ENCODE results near the gene TMC6. TPM values are rescaled to one million over a fixed set of nuclear protein-coding genes. Genes with fewer than 3 reads are reported as not detected.

TMC6 gene
- total and polyA plus RNA-seq, 2 of the 13 experiments (the other 11 are each of a cell fraction or from before 2014, with no cell fraction given) = 48.4 to 99.1 TPM

DNA sequence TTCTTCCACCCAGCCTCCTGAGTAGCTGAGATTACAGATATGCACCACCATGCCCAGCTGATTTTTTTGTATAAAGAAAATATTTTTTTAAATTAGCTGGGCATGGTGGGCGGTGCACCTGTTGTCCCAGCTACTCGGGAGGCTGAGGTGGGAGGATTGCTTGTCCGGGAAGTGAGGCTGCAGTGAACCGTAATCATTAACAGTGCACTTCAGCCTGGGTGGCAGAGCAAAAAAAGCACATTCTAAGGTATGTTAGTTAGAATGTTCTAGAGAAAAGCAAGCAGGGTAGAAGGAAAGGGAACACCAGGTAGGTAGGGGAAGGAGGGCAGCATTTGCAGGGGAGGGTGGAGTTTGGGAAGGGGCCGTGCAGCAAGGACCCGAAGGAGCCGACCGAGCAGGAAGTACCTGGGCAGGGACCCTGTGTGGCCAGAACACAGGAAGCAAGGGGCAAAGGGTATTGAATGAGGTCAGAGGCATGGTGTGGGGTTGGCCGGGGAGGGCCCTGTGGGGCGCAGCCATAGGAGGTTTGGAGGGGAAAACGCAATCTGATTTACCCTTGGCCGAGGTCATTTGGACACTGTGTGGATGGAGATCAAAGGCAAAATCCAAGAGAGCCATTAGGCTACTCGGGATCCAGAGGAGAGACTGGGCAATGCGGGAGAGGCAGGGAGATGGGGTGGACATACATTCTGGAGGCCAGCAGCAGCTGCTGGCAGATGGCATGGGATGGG lies 19.9 kb upstream of the TMC6 start (continued):
- TF ChIP-seq ZMYM3 (CRISPR knock-in tag; IDR thresholded peaks at IDR 0.05) = peak; percentile 91
- peak; percentile 21; the same call in 1 of the 2 replicates for TF ChIP-seq RXRB (CRISPR knock-in tag; IDR thresholded peaks at IDR 0.05; ENCODE audit: borderline replicate concordance)
- TF ChIP-seq CEBPG (CRISPR knock-in tag; IDR thresholded peaks at IDR 0.05) = no peak
- no peak; the same call in 1 of the 2 replicates for TF ChIP-seq KDM6A (CRISPR knock-in tag; IDR thresholded peaks at IDR 0.05; ENCODE audit: low read depth)
- TF ChIP-seq ZNF205 (CRISPR knock-in tag; IDR thresholded peaks at IDR 0.05) = no peak
- TF ChIP-seq ZNF383 (CRISPR knock-in tag; IDR thresholded peaks at IDR 0.05; ENCODE audit: borderline replicate concordance) = no peak
- TF ChIP-seq PAF1 (CRISPR knock-in tag; IDR thresholded peaks at IDR 0.05) = no peak
- peak; percentile 80 for TF ChIP-seq ZSCAN25 (CRISPR knock-in tag; IDR thresholded peaks at IDR 0.05)
- TF ChIP-seq CENPBD1 (CRISPR knock-in tag; IDR thresholded peaks at IDR 0.05; ENCODE audit: borderline replicate concordance, low read depth) = no peak
- no peak for TF ChIP-seq ZNF468 (CRISPR knock-in tag; IDR thresholded peaks at IDR 0.05)
- no peak for TF ChIP-seq NFIB (CRISPR knock-in tag; IDR thresholded peaks at IDR 0.05; ENCODE audit: borderline replicate concordance)
- TF ChIP-seq NCOA1 (CRISPR knock-in tag; IDR thresholded peaks at IDR 0.05) = no peak
- TF ChIP-seq ZNF772 (CRISPR knock-in tag; IDR thresholded peaks at IDR 0.05) = 0 out of 2 replicates have a peak, but pooled peaks have one; percentile 43
- TF ChIP-seq PHB2 (IDR thresholded peaks at IDR 0.05; ENCODE audit: partially characterized antibody) = no peak
- TF ChIP-seq SP1 (IDR thresholded peaks at IDR 0.05) = no peak
- 0 out of 2 replicates have a peak, but pooled peaks have one; percentile 11 for TF ChIP-seq SP1 (CRISPR knock-in tag; IDR thresholded peaks at IDR 0.05)
- peak; percentile 64 for TF ChIP-seq ELF1 (CRISPR knock-in tag; IDR thresholded peaks at IDR 0.05)
- TF ChIP-seq ZNF790 (CRISPR knock-in tag; IDR thresholded peaks at IDR 0.05; ENCODE audit: borderline replicate concordance) = no peak
- TF ChIP-seq SMC3 (IDR thresholded peaks at IDR 0.05; ENCODE audit: low read length) = no peak
- TF ChIP-seq PBX2 (CRISPR knock-in tag; IDR thresholded peaks at IDR 0.05) = no peak
- no peak for TF ChIP-seq ZNF512 (CRISPR knock-in tag; IDR thresholded peaks at IDR 0.05)
- no peak for TF ChIP-seq NCOR1 (IDR thresholded peaks at IDR 0.05; ENCODE audit: borderline replicate concordance, low read length)
- peak; percentile 57 for TF ChIP-seq PHF21A (CRISPR knock-in tag; IDR thresholded peaks at IDR 0.05)
- no peak for TF ChIP-seq RAD21 (CRISPR knock-in tag; IDR thresholded peaks at IDR 0.05)
- no peak for TF ChIP-seq ZNF143 (CRISPR knock-in tag; IDR thresholded peaks at IDR 0.05)
- TF ChIP-seq PLRG1 (conservative IDR thresholded peaks at IDR 0.05) = no peak
- TF ChIP-seq ZNF883 (CRISPR knock-in tag; IDR thresholded peaks at IDR 0.05; ENCODE audit: not compliant biosample characterization) = no peak
- TF ChIP-seq HHEX (CRISPR knock-in tag; IDR thresholded peaks at IDR 0.05) = no peak
- TF ChIP-seq, protein P1, sequence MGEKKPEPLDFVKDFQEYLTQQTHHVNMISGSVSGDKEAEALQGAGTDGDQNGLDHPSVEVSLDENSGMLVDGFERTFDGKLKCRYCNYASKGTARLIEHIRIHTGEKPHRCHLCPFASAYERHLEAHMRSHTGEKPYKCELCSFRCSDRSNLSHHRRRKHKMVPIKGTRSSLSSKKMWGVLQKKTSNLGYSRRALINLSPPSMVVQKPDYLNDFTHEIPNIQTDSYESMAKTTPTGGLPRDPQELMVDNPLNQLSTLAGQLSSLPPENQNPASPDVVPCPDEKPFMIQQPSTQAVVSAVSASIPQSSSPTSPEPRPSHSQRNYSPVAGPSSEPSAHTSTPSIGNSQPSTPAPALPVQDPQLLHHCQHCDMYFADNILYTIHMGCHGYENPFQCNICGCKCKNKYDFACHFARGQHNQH (CRISPR knock-in tag; IDR thresholded peaks at IDR 0.05) = 0 out of 2 replicates have a peak, but pooled peaks have one; percentile 26
- no peak for TF ChIP-seq SP2 (CRISPR knock-in tag; IDR thresholded peaks at IDR 0.05)
- no peak for TF ChIP-seq ZNF207 (IDR thresholded peaks at IDR 0.05; ENCODE audit: borderline replicate concordance)

All from HepG2 (cell line).